Neural cell (in vitro differentiated cells): ENCODE data around the gene MACO1.

Experiments used
- CTCF ChIP-seq: fragments of 450-650 bp; IDR thresholded peaks from 2 replicates; pipeline ENCODE4 v1.5.1; 2014; ENCODE audit warnings: antibody characterized with exemption, mild to moderate bottlenecking, moderate library complexity; ENCODE audit not compliant: poor library complexity, severe bottlenecking
- EP300 ChIP-seq: fragments of 450-650 bp; conservative IDR thresholded peaks from 2 replicates; pipeline ENCODE4 v1.6.1; 2014; ENCODE audit warnings: antibody characterized with exemption, mild to moderate bottlenecking, moderate library complexity; ENCODE audit not compliant: poor library complexity, severe bottlenecking
- EZH2 ChIP-seq: fragments of 200-600, 300-800 bp; shearing (Covaris generic), sonication (generic); IDR thresholded peaks from 2 replicates; pipeline ENCODE4 v1.6.1; 2014; ENCODE audit warnings: antibody characterized with exemption, low read length, borderline replicate concordance, mild to moderate bottlenecking; ENCODE audit not compliant: insufficient read depth, poor library complexity, severe bottlenecking
- MXI1 ChIP-seq: fragments of 450-650 bp; conservative IDR thresholded peaks from 2 replicates; pipeline ENCODE4 v1.6.1; 2014; ENCODE audit warnings: antibody characterized with exemption, mild to moderate bottlenecking; ENCODE audit not compliant: poor library complexity, severe bottlenecking
- POLR2AphosphoS5 ChIP-seq: IDR thresholded peaks from 2 replicates; pipeline ENCODE4 v1.6.1; 2012
- RAD21 ChIP-seq: fragments of 450-650 bp; conservative IDR thresholded peaks from 2 replicates; pipeline ENCODE4 v1.6.1; 2014; ENCODE audit warnings: antibody characterized with exemption, mild to moderate bottlenecking, moderate library complexity
- REST ChIP-seq: IDR thresholded peaks from 2 replicates; pipeline ENCODE4 v1.6.1; 2012; ENCODE audit warnings: borderline replicate concordance
- SMC3 ChIP-seq: fragments of 450-650 bp; conservative IDR thresholded peaks from 2 replicates; pipeline ENCODE4 v1.6.1; 2014; ENCODE audit warnings: antibody characterized with exemption, mild to moderate bottlenecking, moderate library complexity; ENCODE audit not compliant: poor library complexity

GRCh38 chr1:25430967-25431881 is 527 bp downstream of the MACO1 start:
- no peak for TF ChIP-seq CTCF
- TF ChIP-seq REST = no peak
- TF ChIP-seq POLR2AphosphoS5 = peak; percentile 52
- TF ChIP-seq EZH2 = no peak
- TF ChIP-seq EP300 = no peak
- TF ChIP-seq MXI1 = peak; percentile 56
- no peak for TF ChIP-seq RAD21
- TF ChIP-seq SMC3 = peak; percentile 15
